ENCODE data around the gene SRC. TPM values are rescaled to one million over a fixed set of nuclear protein-coding genes. Genes with fewer than 3 reads are reported as not detected.
A peak's percentile ranks its signal among the peaks of the same experiment; 100 is the strongest.

The SRC gene
- total RNA-seq, 1 donor from 2014 or later: 1.4 TPM

GRCh38 chr20:37394543-37395409 lies 48.8 kb downstream of the SRC start:
- DNase-seq (ENCODE audit: low read depth in 2 of 2): no peak

GRCh38 chr20:37395410-37395797 lies 49.5 kb downstream of the SRC start:
- DNase-seq (ENCODE audit: low read depth in 2 of 2): no peak

GRCh38 chr20:37395921-37396415 lies 50.0 kb downstream of the SRC start:
- no peak for DNase-seq (ENCODE audit: low read depth in 2 of 2)

- DNase-seq (ENCODE audit: low read depth in 2 of 2): no peak
These were observed 50.6 kb downstream of the SRC start for GRCh38 chr20:37396416-37397075.

- DNase-seq (ENCODE audit: low read depth in 2 of 2): no peak
These were observed 51.4 kb downstream of the SRC start for GRCh38 chr20:37397076-37397953.

- DNase-seq (ENCODE audit: low read depth in 2 of 2): no peak
These were observed 52.2 kb downstream of the SRC start for GRCh38 chr20:37397954-37398749.

- no peak for DNase-seq (ENCODE audit: low read depth in 2 of 2)
These were observed 53.0 kb downstream of the SRC start for GRCh38 chr20:37398750-37399621.

- no peak for DNase-seq (ENCODE audit: low read depth in 2 of 2)
These were observed 55.5 kb downstream of the SRC start for GRCh38 chr20:37401282-37401929.

- DNase-seq (ENCODE audit: low read depth in 2 of 2): no peak
These were observed 56.2 kb downstream of the SRC start for GRCh38 chr20:37401930-37402675.

GRCh38 chr20:37403107-37404033 lies 57.4 kb downstream of the SRC start:
- DNase-seq (ENCODE audit: low read depth in 2 of 2): no peak

GRCh38 chr20:37404461-37404890 lies 58.5 kb downstream of the SRC start:
- DNase-seq (ENCODE audit: low read depth in 2 of 2): no peak

- DNase-seq (ENCODE audit: low read depth in 2 of 2): no peak
These were observed 59.5 kb downstream of the SRC start for GRCh38 chr20:37405351-37405897.

- peak; percentile 38 to 56 for DNase-seq (ENCODE audit: low read depth in 2 of 2)
These were observed 60.4 kb downstream of the SRC start for GRCh38 chr20:37406010-37406998.

GRCh38 chr20:37407019-37407566 lies 61.2 kb downstream of the SRC start:
- DNase-seq (ENCODE audit: low read depth in 2 of 2): no peak

- DNase-seq (ENCODE audit: low read depth in 2 of 2): no peak
These were observed 61.6 kb downstream of the SRC start for GRCh38 chr20:37407573-37408002.
